ENCODE data around the gene FLT4.

FLT4 gene

DNA sequence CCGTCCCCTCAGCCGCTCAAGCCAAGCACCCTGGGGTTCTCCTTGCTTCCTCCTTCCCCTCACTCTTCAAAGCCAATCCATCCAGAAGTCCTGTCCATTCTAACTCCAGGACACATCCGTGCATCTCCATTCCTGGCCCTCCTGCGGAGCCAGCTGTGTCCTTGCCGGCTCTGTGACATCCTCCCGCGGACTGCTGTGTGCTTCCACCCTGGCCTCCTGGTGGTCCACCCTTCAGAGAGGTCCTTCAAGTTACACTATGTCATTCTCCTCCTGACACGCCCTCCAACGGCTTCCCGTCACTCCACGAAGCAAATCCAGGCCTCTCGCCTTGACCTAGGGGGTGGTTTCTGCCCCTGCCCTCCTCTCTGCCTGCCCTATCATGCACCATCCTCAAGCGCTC, 45.1 kb downstream of the FLT4 start:
- H3K4me3 ChIP-seq (ENCODE audit: low read length): no peak overlapping the region
- DNase-seq (ENCODE audit: low read depth): no peak

DNA sequence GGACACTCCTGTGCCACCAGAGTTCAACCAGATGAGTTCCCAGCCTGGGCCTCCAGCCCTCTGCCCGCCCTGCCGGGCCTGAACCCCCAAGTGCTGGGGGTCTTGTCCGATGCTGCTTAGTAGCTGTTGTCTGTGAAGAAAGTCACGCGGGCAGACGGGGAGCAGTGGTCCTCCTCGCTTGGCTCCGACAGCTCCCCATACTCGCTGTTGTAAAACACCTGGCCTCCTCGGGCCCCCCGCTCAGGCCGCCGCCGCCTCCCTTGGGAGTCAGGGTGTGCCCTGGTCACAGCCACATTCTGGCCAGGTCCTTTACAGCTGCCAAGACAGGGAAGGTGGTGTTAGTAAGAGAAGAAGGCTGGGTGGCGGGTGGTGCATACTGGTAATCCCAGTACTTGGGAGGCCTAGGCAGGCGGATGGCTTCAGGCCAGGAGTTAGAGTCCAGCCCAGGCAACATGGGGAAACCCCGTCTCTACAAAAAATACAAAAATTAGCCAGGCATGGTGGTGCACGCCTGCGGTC, 46.3 kb downstream of the FLT4 start:
- DNase-seq (ENCODE audit: low read depth): no peak
- TF ChIP-seq CTCF (conservative IDR thresholded peaks at IDR 0.05; ENCODE audit: low read length): no peak

More for the DNA sequence above, 45.1 kb downstream of the FLT4 start:
- TF ChIP-seq CTCF (conservative IDR thresholded peaks at IDR 0.05; ENCODE audit: low read length): no peak

GRCh38 chr5:180602481-180603075, 46.8 kb downstream of the FLT4 start:
- no peak for TF ChIP-seq CTCF (conservative IDR thresholded peaks at IDR 0.05; ENCODE audit: low read length)
- H3K4me3 ChIP-seq (ENCODE audit: low read length): no peak overlapping the region
- no peak for DNase-seq (ENCODE audit: low read depth)

More for the DNA sequence above, 46.3 kb downstream of the FLT4 start:
- no peak overlapping the region for H3K4me3 ChIP-seq (ENCODE audit: low read length)

GRCh38 chr5:180601591-180602480, 47.6 kb downstream of the FLT4 start:
- no peak overlapping the region for H3K4me3 ChIP-seq (ENCODE audit: low read length)
- DNase-seq (ENCODE audit: low read depth): no peak
- TF ChIP-seq CTCF (conservative IDR thresholded peaks at IDR 0.05; ENCODE audit: low read length): no peak

GRCh38 chr5:180600554-180601041, 48.8 kb downstream of the FLT4 start:
- no peak for TF ChIP-seq CTCF (conservative IDR thresholded peaks at IDR 0.05; ENCODE audit: low read length)
- DNase-seq (ENCODE audit: low read depth): no peak

GRCh38 chr5:180599981-180600553, 49.3 kb downstream of the FLT4 start:
- no peak for DNase-seq (ENCODE audit: low read depth)
- H3K4me3 ChIP-seq (ENCODE audit: low read length): no peak overlapping the region
- TF ChIP-seq CTCF (conservative IDR thresholded peaks at IDR 0.05; ENCODE audit: low read length): no peak

More at GRCh38 chr5:180600554-180601041, 48.8 kb downstream of the FLT4 start:
- H3K4me3 ChIP-seq (ENCODE audit: low read length): no peak overlapping the region

Data from AG10803 (cell line).